SK-N-SH (cell line): ENCODE measurements around the gene CHST3.

Experiments used
- CTCF ChIP-seq: fragments of 200-600 bp; sonication (generic); IDR thresholded peaks from 2 replicates; pipeline ENCODE4 v1.6.1; 2017; ENCODE audit warnings: antibody characterized with exemption, mild to moderate bottlenecking, moderate library complexity
- NRF1 ChIP-seq: IDR thresholded peaks from 2 replicates; pipeline ENCODE4 v1.6.1; 2012; ENCODE audit warnings: low read depth, mild to moderate bottlenecking, low read length
- PBX3 ChIP-seq: IDR thresholded peaks from 2 replicates; pipeline ENCODE4; 2012
- RCOR1 ChIP-seq: fragments of 150-350 bp; IDR thresholded peaks from 2 replicates; pipeline ENCODE4 v1.6.1; 2017; ENCODE audit warnings: antibody characterized with exemption, low read length

- TF ChIP-seq CTCF (no peak), PBX3 (no peak), RCOR1 (no peak), NRF1 (no peak)
These were observed 11.9 kb downstream of the CHST3 start for GRCh38 chr10:71975871-71976725.
